Activated CD4-positive, alpha-beta T cell treated with anti-CD3 and anti-CD28 coated beads, Interleukin-2, Interleukin-4, amounts not matched to agents 100 ng/mL and 50 ng/mL, durations not matched to agents 16 hours and 8 hours (primary cell): Measurements from ENCODE around the gene CARD11.
A peak's percentile ranks its signal among the peaks of the same experiment; 100 is the strongest.
"Not testable (repeated sequence)": the region's sequence is repeated elsewhere in the genome, so short reads cannot be mapped to it uniquely, and the experiment has no call there.

ENCODE experiments used
- DNase-seq: peaks from one replicate; pipeline ENCODE4 v3.0.0-alpha.2; 2020; ENCODE audit warnings: low spot score

CARD11 gene

GRCh38 chr7:3064067-3064466 lies 20.4 kb upstream of the CARD11 start:
- DNase-seq: no peak

DNA sequence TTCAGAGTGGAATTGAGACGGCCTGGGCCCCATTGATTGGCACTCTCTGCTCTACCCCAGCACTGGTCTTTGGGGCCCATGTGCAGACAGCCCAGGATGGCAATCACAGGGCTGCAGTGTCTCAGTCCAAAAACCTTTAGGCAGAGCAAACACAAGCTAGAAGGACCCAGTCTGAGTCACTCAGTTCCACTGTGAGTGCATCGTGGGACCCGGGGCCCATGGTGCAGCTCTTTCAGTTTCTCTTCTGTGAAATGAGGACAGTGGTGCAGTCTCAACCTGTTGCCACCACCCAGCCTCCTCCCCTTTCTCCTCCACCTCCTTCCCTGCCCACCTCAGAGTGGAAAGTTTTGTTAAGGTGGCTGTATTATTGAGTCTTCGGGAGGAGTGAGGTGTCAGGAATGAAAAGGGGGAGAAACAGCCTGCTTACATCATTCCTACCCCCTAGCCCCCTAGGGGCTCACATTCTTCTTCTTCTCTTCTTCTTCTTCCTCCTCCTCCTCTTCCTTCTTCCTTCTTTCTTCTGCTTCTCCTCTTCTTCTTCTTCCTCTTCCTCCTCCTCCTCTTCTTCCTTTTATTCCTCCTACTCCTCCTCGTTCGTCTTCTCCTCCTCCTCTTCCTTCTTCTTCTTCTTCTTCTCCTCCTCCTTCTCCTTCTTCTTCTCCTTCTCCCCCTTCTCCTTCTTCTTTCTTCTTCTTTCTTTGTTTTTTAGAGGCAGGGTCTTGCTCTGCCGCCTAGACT lies 19.5 kb upstream of the CARD11 start:
- peak; percentile 89 for DNase-seq

DNA sequence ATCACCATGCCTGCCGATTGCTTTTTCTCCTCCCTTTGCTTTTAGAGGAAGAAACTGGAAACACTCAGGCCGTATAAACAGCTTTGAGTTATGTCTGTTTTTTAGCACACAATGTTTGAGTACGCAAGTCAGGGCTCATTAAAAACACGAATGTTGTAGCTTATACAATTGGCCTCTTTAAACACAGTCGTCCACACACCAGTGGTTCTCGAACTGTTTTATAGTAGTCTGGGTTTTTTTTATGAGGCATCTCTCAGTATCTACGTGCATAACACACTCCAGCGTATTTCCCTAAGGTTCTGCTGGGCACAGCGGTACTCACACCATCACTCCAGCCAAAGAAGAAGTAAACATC lies 13.4 kb upstream of the CARD11 start:
- DNase-seq: no peak

DNA sequence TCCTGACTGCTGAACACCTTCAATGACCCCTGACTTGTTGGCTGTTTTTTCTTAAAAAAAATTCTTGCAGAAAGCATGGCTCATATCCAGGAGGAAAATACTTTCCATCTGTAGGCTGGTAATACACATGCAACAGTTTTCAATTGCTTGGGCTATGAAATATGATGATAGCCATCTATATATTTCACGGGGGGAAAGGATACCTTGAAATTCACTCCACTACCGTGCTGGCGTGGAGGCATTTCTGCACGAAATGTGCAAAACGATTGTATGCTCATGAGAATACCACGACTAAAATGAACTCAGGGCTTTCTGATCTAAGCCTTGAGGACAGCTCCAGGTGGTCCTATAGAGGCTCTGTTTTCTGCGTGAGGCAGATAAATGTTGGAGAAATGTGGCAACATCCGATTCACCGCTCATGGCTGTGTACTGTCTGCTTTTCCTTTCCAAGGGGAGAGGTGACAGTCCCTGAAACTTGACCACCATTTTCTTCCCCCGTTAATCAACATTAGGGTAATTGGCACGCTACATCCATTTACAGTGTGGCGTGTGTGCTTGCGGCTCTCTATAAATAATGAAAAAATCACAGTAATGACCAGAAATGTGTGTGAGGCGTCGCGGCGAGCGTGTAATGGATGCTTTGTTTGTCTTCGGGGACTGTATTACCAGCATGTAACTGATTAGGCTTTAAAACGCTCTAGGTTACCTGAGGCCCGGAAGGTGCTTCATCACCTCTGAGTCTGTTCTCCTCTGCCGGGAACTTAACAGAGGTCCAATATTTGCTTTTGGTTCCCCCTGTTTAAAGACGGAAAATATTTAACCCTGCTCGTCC lies 12.8 kb upstream of the CARD11 start:
- no peak for DNase-seq

DNA sequence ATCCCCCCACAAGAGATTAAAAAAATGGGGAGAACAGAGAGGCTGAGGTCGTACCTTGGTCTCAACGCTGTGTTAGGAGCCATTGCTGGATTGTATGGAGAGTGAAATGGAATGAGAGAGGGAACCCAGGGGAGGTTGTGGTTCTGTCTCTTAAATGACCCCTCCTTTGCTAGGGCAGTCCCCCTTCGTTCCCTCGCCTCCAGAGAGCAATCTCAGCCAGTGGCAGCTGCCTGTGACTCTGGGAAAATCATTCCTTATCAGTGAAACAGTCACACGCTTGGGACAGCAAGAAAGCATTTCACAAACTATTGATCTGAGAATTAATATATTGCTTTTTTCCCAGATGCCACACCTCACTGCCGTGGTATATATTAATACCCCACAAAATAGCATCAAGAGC lies 12.0 kb upstream of the CARD11 start:
- DNase-seq: no peak

- peak; percentile 74 for DNase-seq
Measured at GRCh38 chr7:3042861-3043489, 692 bp downstream of the CARD11 start.

DNA sequence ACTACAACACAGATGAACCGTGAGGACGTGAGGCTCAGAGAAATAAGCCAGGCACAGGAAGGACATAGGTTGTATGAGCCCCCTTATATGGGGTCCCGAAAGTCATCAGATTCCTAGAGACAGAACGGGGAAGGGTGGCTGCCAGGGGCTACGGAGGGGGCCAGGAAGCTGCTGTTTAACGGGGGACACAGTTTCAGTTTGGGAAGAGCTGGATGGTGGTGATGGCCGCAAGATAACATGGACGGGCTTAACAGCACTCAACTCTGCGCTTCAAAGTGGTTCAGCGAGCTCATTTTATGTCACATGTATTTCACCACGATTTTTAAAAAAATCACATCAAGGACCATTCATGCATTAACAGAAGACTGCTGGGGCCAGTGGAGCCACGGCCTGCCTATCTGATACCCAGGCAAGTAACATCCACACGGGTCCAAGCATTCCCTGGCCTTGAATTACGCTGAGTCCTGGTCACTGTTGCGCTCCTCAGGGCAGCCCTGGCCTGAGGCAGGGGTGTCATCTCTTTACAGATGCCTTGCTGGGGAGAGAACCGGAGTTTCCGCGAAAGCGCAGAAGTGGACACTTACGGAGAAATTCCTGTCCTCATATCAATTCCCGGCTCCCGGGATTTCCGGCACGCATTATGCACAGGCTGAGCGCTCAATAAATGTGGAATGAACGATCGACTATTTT lies 1.5 kb downstream of the CARD11 start:
- no peak for DNase-seq

GRCh38 chr7:3039787-3040186 lies 3.9 kb downstream of the CARD11 start:
- peak; percentile 40 for DNase-seq

- DNase-seq: not testable (repeated sequence)
Measured at GRCh38 chr7:3038011-3038410, 5.7 kb downstream of the CARD11 start.

GRCh38 chr7:3037259-3037658 lies 6.4 kb downstream of the CARD11 start:
- DNase-seq: no peak

DNA sequence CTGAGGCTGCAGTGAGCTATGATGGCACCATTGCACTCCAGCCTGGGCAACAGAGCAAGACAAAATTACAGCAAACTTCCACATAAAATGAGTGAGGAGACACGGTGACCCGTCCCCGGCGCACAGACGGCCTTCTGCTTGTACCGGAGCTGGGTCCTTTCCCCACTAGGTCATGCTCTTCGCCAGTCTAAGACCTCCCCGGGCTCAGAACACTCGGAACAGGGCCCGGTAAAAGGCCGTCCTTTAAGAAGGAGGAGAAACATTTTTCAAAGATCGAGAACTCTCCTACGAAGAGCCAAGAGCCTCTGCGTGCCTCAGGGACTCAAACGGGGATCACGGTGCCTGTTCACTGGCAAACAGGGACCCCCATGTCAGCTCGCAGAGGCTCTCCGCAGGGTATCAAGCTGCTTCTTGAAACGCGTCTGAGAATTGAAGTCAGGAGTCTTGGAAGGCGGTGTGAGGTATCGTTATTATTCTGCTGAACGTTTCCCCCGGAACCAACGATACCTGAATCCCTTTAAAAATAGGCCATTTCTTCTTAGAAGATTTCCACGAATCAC lies 9.0 kb downstream of the CARD11 start:
- no peak for DNase-seq

DNA sequence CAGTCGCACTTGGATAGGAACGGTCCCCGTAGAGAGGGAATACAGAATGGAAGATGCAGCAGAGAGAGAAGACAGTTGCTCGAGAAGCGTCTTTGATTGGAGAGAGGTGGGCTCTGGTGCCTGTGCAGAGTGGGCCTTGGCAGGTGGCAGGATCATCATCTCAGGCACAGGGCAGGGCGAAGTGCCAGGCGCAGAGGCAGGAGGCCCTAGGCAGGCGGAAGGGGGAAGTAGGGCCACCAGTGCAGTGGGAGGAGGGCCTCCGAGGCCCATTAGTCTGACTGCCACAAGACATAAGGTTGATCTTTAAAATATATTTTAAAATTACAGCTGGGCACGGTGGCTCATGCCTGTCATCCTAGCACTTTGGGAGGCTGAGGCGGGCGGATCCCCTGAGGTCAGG lies 10.1 kb downstream of the CARD11 start:
- DNase-seq: no peak

DNA sequence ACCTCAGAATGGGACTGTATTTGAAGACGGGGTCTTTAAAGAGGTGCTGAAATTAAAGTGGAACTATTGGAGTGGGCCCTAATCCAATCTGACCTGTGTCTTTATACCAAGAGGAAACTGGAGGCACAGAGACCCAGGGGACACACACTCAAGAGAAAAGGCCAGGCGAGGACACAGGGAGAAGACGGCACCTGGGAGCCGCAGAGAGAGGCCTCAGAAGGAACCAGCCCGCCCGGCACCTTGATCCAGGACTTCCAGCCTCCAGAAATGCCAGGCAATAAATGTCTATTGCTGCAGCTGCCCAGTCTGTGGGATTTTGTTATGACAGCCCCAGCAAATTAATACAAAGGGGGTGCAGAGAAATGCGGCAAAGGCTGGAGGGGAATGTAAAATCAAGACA lies 10.5 kb downstream of the CARD11 start:
- DNase-seq: no peak

- no peak for DNase-seq
Measured at GRCh38 chr7:3032256-3032655, 11.4 kb downstream of the CARD11 start.

- no peak for DNase-seq
Measured at GRCh38 chr7:3029138-3029537, 14.5 kb downstream of the CARD11 start.

- DNase-seq: no peak
Measured at GRCh38 chr7:3028758-3029093, 14.9 kb downstream of the CARD11 start.

DNA sequence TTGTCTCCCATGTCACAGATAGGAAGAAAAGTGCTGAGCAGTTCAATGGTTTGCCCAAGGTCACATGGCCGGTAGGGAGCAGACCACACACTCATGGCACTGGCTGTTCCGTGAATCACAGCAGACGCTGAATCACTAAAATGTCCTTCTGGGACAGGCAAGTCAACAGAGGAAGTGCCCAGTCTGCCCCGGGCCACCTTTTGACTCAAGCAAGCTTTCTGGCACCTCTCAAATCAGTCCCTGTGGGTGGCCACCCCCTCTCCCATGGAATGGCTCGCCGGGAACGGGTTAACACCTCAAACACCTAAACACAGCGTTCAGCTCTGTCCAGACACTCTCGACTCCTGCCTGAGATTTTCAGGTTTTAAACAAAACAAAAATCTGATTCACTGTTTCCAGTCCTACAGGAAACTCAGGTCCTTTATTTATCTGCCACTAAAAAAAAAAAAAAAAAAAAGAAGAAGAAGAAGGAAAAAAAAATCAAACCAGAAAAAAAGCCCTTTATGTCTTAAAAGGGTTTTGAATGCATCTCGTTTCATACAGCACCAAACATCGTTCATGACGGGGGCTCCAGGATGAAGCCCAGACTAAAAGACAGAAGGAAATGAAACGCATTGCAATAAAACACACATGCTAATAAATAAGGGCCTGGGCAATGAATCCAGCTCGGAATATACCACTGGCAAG lies 15.5 kb downstream of the CARD11 start:
- DNase-seq: peak; percentile 69

GRCh38 chr7:3027005-3027845 lies 16.4 kb downstream of the CARD11 start:
- DNase-seq: no peak

DNA sequence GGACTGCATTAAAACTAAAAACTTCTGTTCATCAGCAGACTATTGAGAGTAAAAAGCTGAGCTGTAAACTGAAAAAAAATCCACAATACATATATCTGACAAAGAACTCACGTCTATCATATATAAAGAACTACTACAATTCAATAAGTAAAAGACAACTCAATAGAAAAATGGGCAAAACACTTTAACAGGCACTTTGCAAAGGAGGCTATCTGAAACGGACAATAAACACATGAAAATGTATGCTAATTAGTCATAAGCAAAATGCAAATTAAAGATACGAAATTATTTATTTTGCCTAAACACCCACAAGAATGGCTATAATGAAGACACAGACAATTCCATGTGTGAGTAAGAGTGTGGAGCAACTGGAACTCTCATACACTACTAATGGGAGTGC lies 18.1 kb downstream of the CARD11 start:
- DNase-seq: no peak

DNA sequence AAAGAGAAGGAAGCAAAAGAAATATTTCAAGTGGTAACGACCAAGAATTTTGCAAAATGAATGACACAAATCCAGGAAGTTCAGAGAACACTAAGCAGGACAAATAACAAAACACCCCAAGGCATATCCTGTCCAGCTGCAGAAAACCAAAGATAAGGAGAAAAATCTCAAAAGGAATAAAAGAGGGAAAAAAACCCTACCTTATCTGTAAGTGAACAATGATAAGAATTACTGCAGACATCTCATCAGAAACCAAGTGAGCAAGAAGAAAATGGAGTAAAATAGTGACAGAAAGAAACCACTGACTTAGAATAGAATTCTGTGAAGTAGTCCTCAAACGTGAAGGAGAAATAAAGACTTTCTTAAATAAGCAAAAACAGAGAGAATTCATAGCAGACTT lies 21.8 kb downstream of the CARD11 start:
- DNase-seq: no peak

GRCh38 chr7:3021224-3021623 lies 22.4 kb downstream of the CARD11 start:
- DNase-seq: not testable (repeated sequence)
